Neural crest cell (in vitro differentiated cells): Measurements from ENCODE around the gene CHAD. TPM values are rescaled to one million over a fixed set of nuclear protein-coding genes. Genes with fewer than 3 reads are reported as not detected.

ENCODE experiments used
- DNase-seq: peaks from one replicate; pipeline ENCODE4 v3.0.0; 2021; ENCODE audit warnings: low read depth, mixed read lengths, low spot score
- H3K27ac Mint-ChIP-seq: one replicate; pipeline ENCODE4 v1.8.0; 2021; ENCODE audit warnings: mild to moderate bottlenecking, mixed read lengths; ENCODE audit not compliant: unreplicated experiment
- H3K27me3 Mint-ChIP-seq: 2 replicates; pipeline ENCODE4 v1.8.0; 2021; ENCODE audit warnings: low read depth, mild to moderate bottlenecking, mixed read lengths
- H3K36me3 Mint-ChIP-seq: 2 replicates; pipeline ENCODE4 v1.8.0; 2021; ENCODE audit warnings: low read depth, mild to moderate bottlenecking, mixed read lengths
- H3K4me1 Mint-ChIP-seq: 2 replicates; pipeline ENCODE4 v1.8.0; 2021; ENCODE audit warnings: mixed read lengths
- H3K4me3 Mint-ChIP-seq: one replicate; pipeline ENCODE4 v1.8.0; 2021; ENCODE audit warnings: mild to moderate bottlenecking, mixed read lengths
- H3K9me3 Mint-ChIP-seq: 2 replicates; pipeline ENCODE4 v1.8.0; 2021; ENCODE audit warnings: mixed read lengths
- CTCF ChIP-seq: fragments of 200-600 bp; sonication (generic); conservative IDR thresholded peaks from 2 replicates; pipeline ENCODE4 v1.5.0; 2021; ENCODE audit warnings: antibody characterized with exemption, mild to moderate bottlenecking
- total RNA-seq: library from RNA; stranded (reverse); gene quantifications from 2 replicates; pipeline ENCODE4 v1.2.1, GENCODE V29; 2021

The CHAD gene
- total RNA-seq, 1 donor from 2014 or later = 0.19 TPM

- Mint-ChIP-seq H3K27me3 (no peaks in the 10 kb centered on the region), H3K4me1 (peaks cover 3% of the 10 kb centered on the region), H3K36me3 (no peaks in the 10 kb centered on the region), H3K27ac (no peak overlapping the region), H3K9me3 (no peaks in the 10 kb centered on the region), H3K4me3 (no peak overlapping the region)
- DNase-seq = no peak
- TF ChIP-seq CTCF = no peak
Observed at GRCh38 chr17:50443505-50443974, 25.1 kb downstream of the CHAD start.

- no peak overlapping the region for H3K27ac Mint-ChIP-seq
- no peaks in the 10 kb centered on the region for H3K27me3 Mint-ChIP-seq
- H3K36me3 Mint-ChIP-seq = no peaks in the 10 kb centered on the region
- no peak overlapping the region for H3K4me3 Mint-ChIP-seq
- no peak for TF ChIP-seq CTCF
- no peaks in the 10 kb centered on the region for H3K9me3 Mint-ChIP-seq
- H3K4me1 Mint-ChIP-seq = peaks cover 3% of the 10 kb centered on the region
- DNase-seq = no peak
Observed at GRCh38 chr17:50440838-50441829, 27.5 kb downstream of the CHAD start.

GRCh38 chr17:50440172-50440837 is 28.4 kb downstream of the CHAD start:
- no peak for DNase-seq
- Mint-ChIP-seq H3K4me3 (no peak overlapping the region), H3K27me3 (no peaks in the 10 kb centered on the region), H3K36me3 (no peaks in the 10 kb centered on the region), H3K27ac (no peak overlapping the region), H3K4me1 (peaks cover 3% of the 10 kb centered on the region), H3K9me3 (no peaks in the 10 kb centered on the region)
- no peak for TF ChIP-seq CTCF

GRCh38 chr17:50439008-50439407 is 29.7 kb downstream of the CHAD start:
- DNase-seq = no peak
- Mint-ChIP-seq H3K36me3 (no peaks in the 10 kb centered on the region), H3K4me3 (no peak overlapping the region), H3K27me3 (no peaks in the 10 kb centered on the region), H3K9me3 (no peaks in the 10 kb centered on the region), H3K4me1 (peaks cover 3% of the 10 kb centered on the region), H3K27ac (no peak overlapping the region)
- no peak for TF ChIP-seq CTCF

GRCh38 chr17:50437409-50437808 is 31.3 kb downstream of the CHAD start:
- H3K9me3 Mint-ChIP-seq = no peaks in the 10 kb centered on the region
- TF ChIP-seq CTCF = no peak
- H3K27ac Mint-ChIP-seq = no peak overlapping the region
- no peak for DNase-seq
- H3K27me3 Mint-ChIP-seq = no peaks in the 10 kb centered on the region
- no peaks in the 10 kb centered on the region for H3K36me3 Mint-ChIP-seq
- peaks cover 3% of the 10 kb centered on the region for H3K4me1 Mint-ChIP-seq
- no peak overlapping the region for H3K4me3 Mint-ChIP-seq
